HG02970 (cell line): ENCODE data around the gene NHSL2.

Experiments used
- ATAC-seq: cut with Tn5 transposase; IDR thresholded peaks from one replicate; pipeline ENCODE4 v1.9.1; 2021; ENCODE audit warnings: mild to moderate bottlenecking, moderate library complexity, moderate number of reproducible peaks; ENCODE audit not compliant: unreplicated experiment, low FRiP score

The NHSL2 gene

DNA sequence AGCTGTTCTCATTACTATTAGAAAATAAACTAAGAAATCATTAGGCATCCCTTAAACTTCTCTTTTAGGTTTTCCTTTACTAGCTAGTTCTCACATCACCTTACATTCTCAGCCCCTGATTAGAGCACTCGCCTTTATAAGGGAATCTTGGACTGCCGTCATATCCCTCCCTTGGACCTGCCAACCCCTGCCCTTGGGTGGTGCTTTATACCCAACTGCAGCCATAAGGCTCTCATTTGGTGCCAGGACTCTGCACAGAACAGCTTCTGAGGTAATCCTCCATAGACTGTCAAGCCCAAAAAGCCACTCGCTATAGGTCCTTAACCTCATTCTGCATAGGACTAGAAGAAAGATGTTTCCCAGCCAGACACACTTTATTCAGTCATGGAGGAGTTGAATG is 67.5 kb downstream of the NHSL2 start:
- no peak for ATAC-seq

GRCh38 chrX:71989768-71990426 is 79.3 kb downstream of the NHSL2 start:
- no peak for ATAC-seq

DNA sequence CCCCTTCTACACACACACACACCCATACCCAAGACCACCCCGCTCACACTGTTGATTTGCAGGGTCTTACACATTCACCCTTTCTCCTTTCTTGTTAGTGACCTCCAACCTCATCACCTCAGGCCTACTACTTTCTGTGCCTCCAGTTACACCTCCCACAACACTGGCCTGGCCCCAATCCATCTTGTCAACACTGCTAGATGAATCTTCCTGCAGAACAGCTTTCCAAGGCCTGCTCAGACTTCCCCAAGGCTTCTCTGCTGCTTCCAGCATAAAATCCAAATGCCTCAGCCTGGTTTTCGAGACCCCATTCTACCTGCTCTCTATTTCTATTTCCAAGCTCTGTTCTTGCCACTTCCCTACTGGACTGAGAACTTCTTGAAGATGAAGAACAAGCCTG is 79.9 kb downstream of the NHSL2 start:
- no peak for ATAC-seq

DNA sequence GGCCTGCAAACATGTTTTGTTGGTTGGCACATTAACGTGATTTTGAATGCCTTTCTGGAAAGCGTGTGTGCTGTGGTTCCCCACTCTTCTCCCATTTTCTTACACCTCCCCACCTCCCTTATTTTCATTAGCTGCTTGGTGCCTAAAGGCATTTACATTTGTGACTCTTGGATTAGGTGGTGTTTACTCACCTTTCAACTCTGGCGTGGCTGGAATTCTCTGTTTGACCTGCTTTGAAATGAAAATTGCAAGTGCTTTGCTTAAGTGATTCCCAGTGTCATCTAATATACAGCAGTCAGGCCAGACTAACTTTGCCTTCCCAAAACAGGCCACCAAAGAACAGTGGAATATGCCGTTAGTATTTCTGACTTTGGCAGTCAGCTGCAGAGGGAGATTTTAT is 80.5 kb downstream of the NHSL2 start:
- no peak for ATAC-seq

DNA sequence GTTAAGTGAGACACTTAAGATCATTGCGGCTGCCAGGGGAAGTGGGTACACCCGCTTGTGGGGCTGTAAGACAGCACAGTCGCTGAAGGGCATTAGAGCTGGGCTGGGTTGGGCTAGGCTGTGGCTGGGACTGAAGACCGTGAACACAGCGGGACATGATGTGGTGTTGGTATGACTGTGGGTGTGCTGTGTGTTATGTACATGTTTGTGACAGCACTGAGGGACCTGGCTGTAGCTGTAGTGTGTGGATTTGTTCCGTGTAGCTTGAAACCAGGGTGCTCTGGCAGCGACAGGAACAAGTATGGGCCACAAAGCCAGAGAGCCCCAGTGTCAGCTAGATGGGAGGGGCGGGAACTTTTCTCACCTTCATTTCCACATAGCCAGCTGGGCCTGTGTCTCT is 82.1 kb downstream of the NHSL2 start:
- ATAC-seq = no peak

GRCh38 chrX:71993371-71993770 is 82.7 kb downstream of the NHSL2 start:
- no peak for ATAC-seq

DNA sequence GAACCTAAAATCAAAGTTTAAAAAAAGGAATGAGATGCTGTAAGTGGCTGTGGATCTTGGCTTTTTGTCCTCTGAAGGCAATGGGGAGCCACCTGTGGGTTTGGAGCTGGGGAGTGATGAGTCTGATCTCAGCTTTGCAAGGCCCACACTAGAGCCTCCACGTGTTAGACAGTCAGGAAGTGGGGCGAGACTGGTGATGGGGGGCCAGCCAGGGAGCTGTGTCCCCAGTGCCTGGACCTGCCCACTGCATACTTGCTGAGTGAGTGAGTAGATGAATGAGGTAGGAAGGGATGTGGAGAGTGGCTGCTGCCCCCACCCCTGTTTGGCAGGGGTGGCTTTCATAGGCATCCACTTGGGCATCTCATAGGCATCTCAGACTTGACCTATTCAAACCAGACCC is 84.0 kb downstream of the NHSL2 start:
- ATAC-seq = no peak

- no peak for ATAC-seq
Observed at GRCh38 chrX:71995122-71995521, 84.5 kb downstream of the NHSL2 start.

GRCh38 chrX:71996136-71996535 is 85.5 kb downstream of the NHSL2 start:
- ATAC-seq = no peak

- ATAC-seq = no peak
Observed at GRCh38 chrX:71996826-71997225, 86.2 kb downstream of the NHSL2 start.

- ATAC-seq = no peak
Observed at GRCh38 chrX:71997320-71997719, 86.7 kb downstream of the NHSL2 start.

- ATAC-seq = no peak
Observed at GRCh38 chrX:71998836-71999509, 88.3 kb downstream of the NHSL2 start.

DNA sequence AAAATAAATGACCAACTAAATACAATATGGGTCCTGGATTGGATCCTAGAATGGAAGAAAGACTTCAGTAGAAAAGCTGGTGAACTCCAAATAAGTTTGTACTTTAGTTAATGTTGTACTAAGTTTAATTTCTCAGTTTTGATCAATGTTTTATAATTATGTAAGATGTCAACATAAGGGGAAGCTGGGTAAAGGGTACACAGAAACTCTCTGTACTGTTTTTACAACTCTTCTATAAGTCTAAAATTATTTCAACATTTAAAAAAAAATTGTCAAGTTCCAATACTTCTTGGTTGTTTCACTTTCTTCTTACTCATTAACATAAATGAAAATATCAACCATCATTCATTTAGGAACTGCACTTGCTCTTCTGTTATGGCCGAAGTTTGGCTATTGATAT is 88.9 kb downstream of the NHSL2 start:
- no peak for ATAC-seq

DNA sequence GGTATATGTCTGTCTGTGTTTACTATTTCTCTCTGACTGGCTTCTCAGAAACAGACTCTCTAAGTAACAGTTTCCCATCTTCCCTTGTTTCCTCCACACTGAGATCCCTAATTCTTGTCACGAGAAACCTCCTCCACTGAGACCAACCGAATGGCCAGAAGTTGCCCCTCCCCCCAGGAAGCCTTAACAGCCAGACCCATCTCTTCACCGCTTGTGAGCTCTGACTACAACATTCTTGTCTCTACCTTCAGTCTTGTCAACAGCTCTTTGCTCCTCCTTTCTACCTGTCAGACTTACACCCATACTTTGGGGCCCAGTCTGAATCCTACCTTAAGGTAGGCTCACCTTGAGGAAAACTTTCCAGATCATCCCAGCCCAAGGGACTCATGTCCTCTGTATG is 90.8 kb downstream of the NHSL2 start:
- ATAC-seq = no peak

DNA sequence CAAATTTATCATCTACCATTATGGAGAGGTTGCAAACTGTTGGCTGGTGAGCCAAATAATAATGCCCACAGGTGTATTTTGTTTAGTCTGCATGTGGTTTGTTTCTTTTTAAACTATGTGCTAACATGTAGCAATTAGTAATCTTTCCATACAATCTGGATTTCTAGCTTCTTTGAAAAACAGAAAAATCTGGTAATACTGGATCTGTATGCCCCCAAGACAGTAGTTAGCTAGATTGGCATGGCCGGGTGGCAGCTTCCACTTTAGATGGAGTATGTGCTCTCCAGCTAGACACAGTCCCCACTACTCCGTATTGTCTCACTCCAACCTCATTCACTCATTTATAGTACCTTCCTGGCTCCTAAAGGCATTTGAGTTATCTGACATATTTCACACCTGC is 91.3 kb downstream of the NHSL2 start:
- ATAC-seq = no peak

DNA sequence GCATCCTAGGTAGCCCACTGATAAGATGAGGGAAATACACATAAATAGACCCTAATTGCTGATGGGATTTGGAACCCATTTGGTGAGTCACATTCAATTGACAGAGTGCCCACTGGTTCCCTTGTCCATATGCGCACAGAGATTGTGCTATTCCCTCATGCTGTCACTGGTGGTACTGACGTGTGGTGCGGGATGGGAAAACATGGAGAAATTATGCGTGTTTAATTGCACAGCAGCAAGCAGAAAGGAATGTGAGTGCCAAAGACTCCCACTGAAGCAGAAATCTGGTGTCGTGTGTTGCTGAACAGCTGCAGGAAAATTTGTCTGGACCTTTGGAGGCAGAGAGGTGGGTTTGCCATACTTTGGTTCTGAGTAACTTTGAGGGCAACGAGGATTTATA is 92.2 kb downstream of the NHSL2 start:
- no peak for ATAC-seq

DNA sequence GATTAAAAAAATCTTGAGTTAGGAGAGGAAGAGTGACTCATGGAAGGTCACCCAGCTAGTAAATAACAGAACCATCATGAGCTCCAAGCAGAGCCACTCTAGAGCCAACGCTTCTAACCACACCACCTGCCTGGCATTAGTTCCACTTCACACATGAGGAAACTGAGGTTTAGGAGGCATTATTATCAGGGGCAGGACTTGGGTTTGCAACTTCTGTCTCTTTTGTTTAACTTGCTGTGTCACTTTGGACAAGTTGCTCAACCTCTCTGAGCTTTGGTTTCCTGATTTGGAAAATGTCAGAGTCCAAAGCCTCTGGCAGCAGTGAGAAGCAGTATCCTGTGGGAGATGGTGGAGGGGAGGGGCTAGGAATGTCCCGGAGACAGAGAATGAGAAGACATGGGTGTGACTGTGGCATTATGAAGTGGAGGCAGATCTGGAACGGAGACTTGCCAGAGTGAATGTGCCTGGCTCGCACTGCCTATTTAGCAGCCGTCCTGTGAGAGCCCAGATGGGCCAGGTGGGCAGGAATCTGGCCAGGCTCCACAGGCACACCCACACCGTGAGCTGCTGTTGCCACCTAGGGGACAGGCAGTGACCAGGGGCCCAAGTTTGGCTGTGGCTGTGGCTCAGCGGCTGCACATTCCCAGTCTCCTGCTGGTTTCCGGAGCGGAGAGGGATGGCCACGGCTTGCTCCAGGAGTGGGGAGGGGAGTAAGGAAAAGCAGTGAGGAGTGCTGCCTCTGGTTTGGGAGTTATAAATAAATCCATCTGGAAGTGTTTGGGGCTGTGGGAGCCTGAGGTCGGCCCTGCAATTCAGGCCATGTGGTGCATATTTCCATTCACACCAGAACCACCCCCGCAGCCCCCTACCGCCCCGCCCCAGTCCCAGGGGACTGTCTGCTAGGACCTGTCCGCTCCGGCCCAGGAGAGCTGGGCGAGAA is 93.4 kb downstream of the NHSL2 start:
- no peak for ATAC-seq

- no peak for ATAC-seq
Observed at GRCh38 chrX:72005046-72005445, 94.4 kb downstream of the NHSL2 start.

DNA sequence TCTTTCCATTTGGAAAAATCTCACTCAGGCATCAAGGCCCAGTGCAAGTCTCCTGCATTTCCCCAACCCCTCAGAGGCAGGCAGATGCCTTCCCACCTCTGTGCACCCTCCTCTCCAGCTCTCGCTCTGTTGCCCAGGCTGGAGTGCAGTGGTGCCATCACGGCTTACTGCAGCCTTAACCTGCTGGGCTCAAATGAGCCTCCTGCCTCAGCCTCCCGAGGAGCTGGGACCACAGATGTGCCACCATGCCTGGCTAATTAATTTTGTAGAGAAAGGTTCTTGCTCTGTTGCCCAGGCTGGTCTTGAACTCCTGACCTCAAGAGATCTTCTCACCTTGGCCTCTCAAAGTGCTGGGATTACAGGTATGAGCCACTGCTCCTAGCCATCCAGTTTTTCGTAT is 95.8 kb downstream of the NHSL2 start:
- no peak for ATAC-seq

GRCh38 chrX:72009731-72010130 is 99.1 kb downstream of the NHSL2 start:
- ATAC-seq = no peak

- ATAC-seq = no peak
Observed at GRCh38 chrX:72011734-72012133, 101.1 kb downstream of the NHSL2 start.
